ENCODE measurements around the gene MICAL2. TPM values are rescaled to one million over a fixed set of nuclear protein-coding genes. Genes with fewer than 3 reads are reported as not detected.

Gene MICAL2
- total and polyA plus RNA-seq, 12 donors: 8.4 to 80.5 (median 34.1) TPM

DNA sequence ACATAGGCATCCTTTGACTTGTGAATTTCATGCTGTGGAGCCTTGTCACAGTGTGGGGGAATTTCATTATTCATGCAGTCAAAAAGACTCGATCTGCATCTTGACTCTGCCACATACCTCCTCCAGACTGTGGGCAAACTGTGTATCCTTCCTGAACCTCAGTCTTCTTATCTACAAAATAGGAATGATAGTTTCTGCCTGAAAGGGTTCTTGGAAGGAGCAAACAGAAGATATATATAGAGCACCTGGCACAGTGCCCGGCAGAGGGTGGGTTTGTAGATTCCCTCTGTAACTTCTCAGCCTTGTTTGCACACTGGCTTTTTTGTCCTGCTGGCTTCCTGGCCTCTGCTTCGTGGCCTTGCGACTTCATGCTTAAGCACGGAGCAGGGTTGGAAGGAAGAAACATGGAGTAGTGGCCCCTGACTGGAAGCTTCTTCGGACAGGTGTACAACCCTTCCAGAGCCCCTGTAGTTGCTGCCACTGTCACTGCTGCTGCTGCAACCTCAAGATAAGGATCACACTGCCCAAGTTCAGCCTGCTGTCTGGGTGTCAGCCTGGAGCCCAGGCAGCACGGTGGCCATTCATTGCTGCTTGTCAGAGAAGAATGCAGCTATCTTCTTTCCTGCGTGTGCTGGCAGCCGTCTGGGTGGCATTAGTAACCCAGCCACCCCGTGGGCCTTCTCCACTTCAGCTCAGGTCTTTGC is 106.4 kb downstream of the MICAL2 start:
- TF ChIP-seq, protein P1, sequence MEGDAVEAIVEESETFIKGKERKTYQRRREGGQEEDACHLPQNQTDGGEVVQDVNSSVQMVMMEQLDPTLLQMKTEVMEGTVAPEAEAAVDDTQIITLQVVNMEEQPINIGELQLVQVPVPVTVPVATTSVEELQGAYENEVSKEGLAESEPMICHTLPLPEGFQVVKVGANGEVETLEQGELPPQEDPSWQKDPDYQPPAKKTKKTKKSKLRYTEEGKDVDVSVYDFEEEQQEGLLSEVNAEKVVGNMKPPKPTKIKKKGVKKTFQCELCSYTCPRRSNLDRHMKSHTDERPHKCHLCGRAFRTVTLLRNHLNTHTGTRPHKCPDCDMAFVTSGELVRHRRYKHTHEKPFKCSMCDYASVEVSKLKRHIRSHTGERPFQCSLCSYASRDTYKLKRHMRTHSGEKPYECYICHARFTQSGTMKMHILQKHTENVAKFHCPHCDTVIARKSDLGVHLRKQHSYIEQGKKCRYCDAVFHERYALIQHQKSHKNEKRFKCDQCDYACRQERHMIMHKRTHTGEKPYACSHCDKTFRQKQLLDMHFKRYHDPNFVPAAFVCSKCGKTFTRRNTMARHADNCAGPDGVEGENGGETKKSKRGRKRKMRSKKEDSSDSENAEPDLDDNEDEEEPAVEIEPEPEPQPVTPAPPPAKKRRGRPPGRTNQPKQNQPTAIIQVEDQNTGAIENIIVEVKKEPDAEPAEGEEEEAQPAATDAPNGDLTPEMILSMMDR (IDR thresholded peaks at IDR 0.05): no peak
- no peak for TF ChIP-seq POLR2A (IDR thresholded peaks at IDR 0.05)
- 37 to 56% (median 42%) methylated on average over 7 to 10 of the region's 10 CpGs for WGBS, 4 donors
- DNase-seq: no peak
- H3K27ac ChIP-seq: peak overlapping the region in 1 of 5 donors; percentile 25
- no peaks in the 10 kb centered on the region for H3K27me3 ChIP-seq
- H3K36me3 ChIP-seq (replicated peaks in 1 of 2): no peaks in the 10 kb centered on the region
- peaks cover 0 to 5% of the 10 kb centered on the region in 2 donors for H3K4me1 ChIP-seq (replicated peaks in 1 of 2)
- no peaks in the 10 kb centered on the region for H3K9me3 ChIP-seq (replicated peaks in 1 of 3)
- intact Hi-C loops (cut with DNase I): no loop called here
- H3K4me3 ChIP-seq: no peak overlapping the region

DNA sequence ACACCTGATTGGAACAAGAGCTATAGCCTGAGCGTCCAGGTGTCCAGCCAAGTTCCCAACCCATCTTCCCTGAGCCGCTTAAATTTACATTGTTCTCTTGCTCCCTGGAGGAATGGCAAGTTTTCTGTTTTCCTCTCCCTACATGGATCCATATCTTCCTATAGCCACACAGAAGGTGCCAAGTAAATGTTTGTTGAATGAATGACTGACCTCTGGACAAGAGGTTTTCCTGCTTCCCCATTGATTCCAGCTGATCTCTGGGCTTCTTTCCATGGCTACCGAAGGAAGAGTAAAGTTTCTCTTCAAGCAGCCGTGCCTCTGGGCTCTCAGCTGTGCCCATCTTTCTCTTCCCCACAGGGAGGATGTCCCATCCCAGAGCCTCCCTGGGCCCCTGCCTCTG is 107.5 kb downstream of the MICAL2 start:
- no peak for TF ChIP-seq POLR2A (IDR thresholded peaks at IDR 0.05)
- TF ChIP-seq, protein P1 (IDR thresholded peaks at IDR 0.05): no peak
- no peaks in the 10 kb centered on the region for H3K27me3 ChIP-seq
- WGBS, 4 donors: 88 to 95% (median 91%) methylated on average over 4 of the region's 4 CpGs
- no peak overlapping the region for H3K27ac ChIP-seq
- no peaks in the 10 kb centered on the region for H3K36me3 ChIP-seq (replicated peaks in 1 of 2)
- intact Hi-C loops (cut with DNase I): no loop called here
- H3K9me3 ChIP-seq (replicated peaks in 1 of 3): no peaks in the 10 kb centered on the region
- H3K4me3 ChIP-seq: no peak overlapping the region
- peaks cover 0 to 5% of the 10 kb centered on the region in 2 donors for H3K4me1 ChIP-seq (replicated peaks in 1 of 2)
- DNase-seq: no peak

DNA sequence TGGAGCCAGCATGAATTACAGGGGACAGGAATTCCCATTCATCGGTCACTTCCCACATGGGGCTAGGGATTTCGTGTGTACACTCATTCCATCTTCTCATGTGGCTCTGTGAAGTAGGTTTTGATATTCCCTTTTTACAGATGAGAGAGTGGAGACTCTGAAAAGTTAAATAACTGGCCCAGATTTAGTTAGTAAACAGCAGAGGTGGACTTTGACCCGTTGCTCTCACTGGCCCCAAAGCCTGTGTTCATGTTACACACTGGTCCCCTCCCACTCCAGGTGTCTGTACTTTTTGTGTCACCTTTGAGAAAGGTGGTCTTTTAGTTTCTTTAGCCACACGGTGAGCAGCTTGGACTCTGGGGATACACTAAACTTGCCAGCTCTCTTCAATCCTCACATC is 108.5 kb downstream of the MICAL2 start:
- Histone ChIP-seq H3K36me3 (replicated peaks in 1 of 2) (no peaks in the 10 kb centered on the region), H3K27ac (peak overlapping the region in 1 of 5 donors; percentile 61), H3K9me3 (replicated peaks in 1 of 3) (no peaks in the 10 kb centered on the region), H3K27me3 (no peaks in the 10 kb centered on the region), H3K4me3 (no peak overlapping the region), H3K4me1 (replicated peaks in 1 of 2) (peaks cover 0 to 5% of the 10 kb centered on the region in 2 donors)
- DNase-seq: no peak
- WGBS, 4 donors: 82 to 90% (median 85%) methylated on average over 4 of the region's 4 CpGs
- intact Hi-C loops (cut with DNase I): no loop called here
- TF ChIP-seq, protein P1 (IDR thresholded peaks at IDR 0.05): no peak
- TF ChIP-seq POLR2A (IDR thresholded peaks at IDR 0.05): no peak

DNA sequence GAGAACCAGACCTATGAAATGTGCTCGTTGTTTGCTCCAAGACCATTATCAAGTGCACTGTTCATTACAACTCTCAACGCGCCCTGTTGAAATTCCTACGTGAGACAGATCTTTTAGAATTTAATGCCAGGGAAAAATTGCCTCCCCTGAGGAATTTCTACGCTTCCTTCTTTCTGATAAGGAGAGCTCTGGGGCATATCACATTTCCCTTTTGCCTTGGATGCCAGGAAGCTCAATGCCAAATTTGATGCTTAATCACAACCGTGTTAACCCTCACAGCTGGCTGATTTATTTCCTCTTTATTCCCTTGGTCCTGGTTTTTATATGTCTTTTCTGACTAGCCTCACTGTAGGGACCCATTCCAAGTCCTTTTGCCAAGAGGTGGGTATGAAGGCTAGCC is 109.4 kb downstream of the MICAL2 start:
- H3K4me3 ChIP-seq: no peak overlapping the region
- peaks cover 0 to 5% of the 10 kb centered on the region in 2 donors for H3K4me1 ChIP-seq (replicated peaks in 1 of 2)
- H3K9me3 ChIP-seq (replicated peaks in 1 of 3): no peaks in the 10 kb centered on the region
- peak overlapping the region in 2 of 5 donors; percentile 44 to 70 for H3K27ac ChIP-seq
- H3K36me3 ChIP-seq (replicated peaks in 1 of 2): no peaks in the 10 kb centered on the region
- DNase-seq: no peak
- no peaks in the 10 kb centered on the region for H3K27me3 ChIP-seq
- no peak for TF ChIP-seq POLR2A (IDR thresholded peaks at IDR 0.05)
- TF ChIP-seq, protein P1 (IDR thresholded peaks at IDR 0.05): no peak
- 68 to 75% (median 73%) methylated on average over 6 of the region's 6 CpGs for WGBS, 4 donors
- intact Hi-C loops (cut with DNase I): no loop called here
